Smooth muscle cell (in vitro differentiated cells): ENCODE results near the gene OR6A2. TPM values are rescaled to one million over a fixed set of nuclear protein-coding genes. Genes with fewer than 3 reads are reported as not detected.

ENCODE experiments used
- polyA plus RNA-seq: library from polyadenylated mRNA; unstranded; fragments of >200 nt; fragmentation: Nextera tagmentation; extraction: Ambion mirVana; gene quantifications from 2 replicates; pipeline ENCODE4 v1.2.1, GENCODE V29; 2016
- total RNA-seq: library from RNA; depleted of rRNA; stranded (reverse); fragments of >200 nt; gene quantifications from 2 replicates; pipeline ENCODE4 v1.2.3, GENCODE V29; 2014

The OR6A2 gene
- total and polyA plus RNA-seq, 2 experiments from 2014 or later = 0.40 TPM; not detected in 1

Other genes starting within 250 kb of the OR6A2 start
- gene RRP8, start 196.1 kb downstream of the OR6A2 start, total RNA-seq = 10.2 and 13.5 TPM in 2 replicates
- gene RRP8, start 196.1 kb downstream of the OR6A2 start, polyA plus RNA-seq = 23.5 and 24.9 TPM in 2 replicates
- 138 and 166 TPM in 2 replicates for gene ILK, start 195.9 kb downstream of the OR6A2 start, total RNA-seq
- 236 and 238 TPM in 2 replicates for gene ILK, start 195.9 kb downstream of the OR6A2 start, polyA plus RNA-seq
- 67.9 and 83.3 TPM in 2 replicates for gene TAF10, start 187.5 kb downstream of the OR6A2 start, total RNA-seq
- 373 and 378 TPM in 2 replicates for gene TAF10, start 187.5 kb downstream of the OR6A2 start, polyA plus RNA-seq
- gene TPP1, start 180.3 kb downstream of the OR6A2 start, total RNA-seq = 21.6 and 37.3 TPM in 2 replicates
- 54.1 and 55.4 TPM in 2 replicates for gene TPP1, start 180.3 kb downstream of the OR6A2 start, polyA plus RNA-seq
- 25.1 and 34.2 TPM in 2 replicates for gene DCHS1, start 143.9 kb downstream of the OR6A2 start, total RNA-seq
- gene DCHS1, start 143.9 kb downstream of the OR6A2 start, polyA plus RNA-seq = 21.0 and 24.5 TPM in 2 replicates
- gene MRPL17, start 116.3 kb downstream of the OR6A2 start, total RNA-seq = 64.0 and 132 TPM in 2 replicates
- gene MRPL17, start 116.3 kb downstream of the OR6A2 start, polyA plus RNA-seq = 77.4 and 98.4 TPM in 2 replicates
- 0.13 and 0.72 TPM in 2 replicates for gene OR2AG2, start 27.7 kb downstream of the OR6A2 start, total RNA-seq
- 0.23 TPM in 1 of 2 replicates, not detected in the other for gene OR2AG2, start 27.7 kb downstream of the OR6A2 start, polyA plus RNA-seq
- not detected in 2 replicates for gene OR2AG1, start 16.7 kb downstream of the OR6A2 start, total RNA-seq
- gene OR2AG1, start 16.7 kb downstream of the OR6A2 start, polyA plus RNA-seq = not detected in 2 replicates
- gene OR10A5, start 46.0 kb upstream of the OR6A2 start, total RNA-seq = not detected in 2 replicates
- 0.17 TPM in 1 of 2 replicates, not detected in the other for gene OR10A5, start 46.0 kb upstream of the OR6A2 start, polyA plus RNA-seq
- not detected in 2 replicates for gene OR10A2, start 63.4 kb upstream of the OR6A2 start, total RNA-seq
- gene OR10A2, start 63.4 kb upstream of the OR6A2 start, polyA plus RNA-seq = 0.06 TPM in 1 of 2 replicates, not detected in the other
- gene OR10A4, start 76.9 kb upstream of the OR6A2 start, total RNA-seq = not detected in 2 replicates
- not detected in 2 replicates for gene OR10A4, start 76.9 kb upstream of the OR6A2 start, polyA plus RNA-seq
- gene OR2D2, start 92.8 kb upstream of the OR6A2 start, total RNA-seq = 0.13 TPM in 1 of 2 replicates, not detected in the other
- gene OR2D2, start 92.8 kb upstream of the OR6A2 start, polyA plus RNA-seq = not detected in 2 replicates
- not detected in 2 replicates for gene OR2D3, start 121.3 kb upstream of the OR6A2 start, total RNA-seq
- not detected in 2 replicates for gene OR2D3, start 121.3 kb upstream of the OR6A2 start, polyA plus RNA-seq
- 5.2 and 9.1 TPM in 2 replicates for gene ZNF215, start 126.7 kb upstream of the OR6A2 start, total RNA-seq
- 2.8 TPM in 2 replicates for gene ZNF215, start 126.7 kb upstream of the OR6A2 start, polyA plus RNA-seq
- gene ZNF214, start 220.7 kb upstream of the OR6A2 start, total RNA-seq = 3.5 and 4.3 TPM in 2 replicates
- gene ZNF214, start 220.7 kb upstream of the OR6A2 start, polyA plus RNA-seq = 1.8 and 3.1 TPM in 2 replicates
- 0.13 TPM in 1 of 2 replicates, not detected in the other for gene NLRP14, start 220.8 kb upstream of the OR6A2 start, total RNA-seq
- 0.30 and 0.34 TPM in 2 replicates for gene NLRP14, start 220.8 kb upstream of the OR6A2 start, polyA plus RNA-seq